22Rv1 (cell line): Measurements from ENCODE around the gene DNAH8.

ENCODE experiments used
- H3K27ac ChIP-seq: fragments of 450-650 bp; 2 replicates; pipeline ENCODE4 v1.5.1; 2017
- ZFX ChIP-seq: fragments of 450-650 bp; IDR thresholded peaks from 2 replicates; pipeline ENCODE4 v1.6.1; 2017; ENCODE audit warnings: antibody characterized with exemption, borderline replicate concordance
- TF ChIP-seq, protein P1 (sequence below): fragments of 450-650 bp; IDR thresholded peaks from 2 replicates; pipeline ENCODE4 v1.5.1; 2017; ENCODE audit warnings: mild to moderate bottlenecking

The DNAH8 gene, protein sequence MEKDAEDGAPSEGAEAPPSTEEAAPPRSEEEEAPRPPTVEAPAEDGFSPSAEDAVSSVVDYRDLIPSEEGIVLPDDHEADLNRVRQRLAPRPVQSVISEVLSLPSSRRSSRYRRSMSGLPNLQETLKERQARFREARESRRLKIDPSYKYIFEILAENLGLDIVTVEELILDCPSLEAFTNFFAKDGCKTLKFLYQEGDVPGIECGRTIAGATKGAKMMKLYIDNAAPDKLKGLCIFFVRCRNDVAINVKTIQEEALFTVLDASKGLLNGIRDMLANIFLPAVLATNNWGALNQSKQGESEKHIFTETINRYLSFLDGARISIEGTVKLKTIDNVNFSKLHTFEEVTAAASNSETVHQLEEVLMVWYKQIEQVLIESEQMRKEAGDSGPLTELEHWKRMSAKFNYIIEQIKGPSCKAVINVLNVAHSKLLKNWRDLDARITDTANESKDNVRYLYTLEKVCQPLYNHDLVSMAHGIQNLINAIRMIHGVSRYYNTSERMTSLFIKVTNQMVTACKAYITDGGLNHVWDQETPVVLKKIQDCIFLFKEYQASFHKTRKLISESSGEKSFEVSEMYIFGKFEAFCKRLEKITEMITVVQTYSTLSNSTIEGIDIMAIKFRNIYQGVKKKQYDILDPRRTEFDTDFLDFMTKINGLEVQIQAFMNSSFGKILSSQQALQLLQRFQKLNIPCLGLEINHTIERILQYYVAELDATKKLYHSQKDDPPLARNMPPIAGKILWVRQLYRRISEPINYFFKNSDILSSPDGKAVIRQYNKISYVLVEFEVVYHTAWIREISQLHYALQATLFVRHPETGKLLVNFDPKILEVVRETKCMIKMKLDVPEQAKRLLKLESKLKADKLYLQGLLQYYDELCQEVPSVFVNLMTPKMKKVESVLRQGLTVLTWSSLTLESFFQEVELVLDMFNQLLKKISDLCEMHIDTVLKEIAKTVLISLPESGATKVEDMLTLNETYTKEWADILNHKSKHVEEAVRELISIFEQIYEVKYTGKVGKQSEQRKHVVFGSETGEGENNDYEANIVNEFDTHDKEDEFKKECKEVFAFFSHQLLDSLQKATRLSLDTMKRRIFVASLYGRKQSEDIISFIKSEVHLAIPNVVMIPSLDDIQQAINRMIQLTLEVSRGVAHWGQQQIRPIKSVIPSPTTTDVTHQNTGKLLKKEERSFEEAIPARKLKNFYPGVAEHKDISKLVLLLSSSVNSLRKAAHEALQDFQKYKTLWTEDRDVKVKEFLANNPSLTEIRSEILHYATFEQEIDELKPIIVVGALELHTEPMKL (N-terminal part only)

DNA sequence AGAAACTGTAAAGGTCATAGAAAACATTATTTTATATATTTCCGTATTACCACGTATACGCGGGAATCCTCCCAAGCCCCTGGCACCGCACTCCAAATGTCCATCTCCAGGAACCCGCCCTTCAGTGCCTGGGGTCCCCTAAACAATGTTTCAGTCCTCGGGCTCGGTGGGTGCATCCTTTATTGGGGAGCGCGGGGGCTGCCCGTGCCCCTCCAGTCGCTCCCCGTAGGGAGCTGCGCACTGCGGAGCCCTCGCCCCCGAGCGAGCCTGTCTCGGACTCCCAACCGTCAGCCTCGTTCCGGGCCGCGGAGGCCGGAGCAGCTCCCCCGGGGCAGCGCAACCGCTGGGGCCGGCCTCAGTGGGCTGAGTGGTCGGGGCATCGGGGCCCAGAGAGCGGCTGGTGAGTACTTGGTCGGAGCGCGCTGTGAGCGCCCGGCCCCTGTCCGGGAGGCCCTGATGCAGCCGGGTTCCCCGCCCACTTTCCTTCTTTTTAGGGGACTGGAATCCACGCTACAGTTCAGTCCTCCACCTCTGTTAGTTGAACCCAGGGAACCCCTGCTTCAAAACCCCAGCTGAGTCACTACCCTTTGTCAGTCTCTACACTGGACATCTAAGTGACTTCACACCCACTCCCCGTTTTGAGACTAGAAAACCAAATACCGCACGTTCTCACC lies at the start of gene DNAH8:
Gene DNAH8 (plus strand): TSS at position 296 of the 674 bp plus-strand sequence. CDS start 7,499 bp downstream, outside the sequence.
- TF ChIP-seq ZFX = no peak
- TF ChIP-seq, protein P1, sequence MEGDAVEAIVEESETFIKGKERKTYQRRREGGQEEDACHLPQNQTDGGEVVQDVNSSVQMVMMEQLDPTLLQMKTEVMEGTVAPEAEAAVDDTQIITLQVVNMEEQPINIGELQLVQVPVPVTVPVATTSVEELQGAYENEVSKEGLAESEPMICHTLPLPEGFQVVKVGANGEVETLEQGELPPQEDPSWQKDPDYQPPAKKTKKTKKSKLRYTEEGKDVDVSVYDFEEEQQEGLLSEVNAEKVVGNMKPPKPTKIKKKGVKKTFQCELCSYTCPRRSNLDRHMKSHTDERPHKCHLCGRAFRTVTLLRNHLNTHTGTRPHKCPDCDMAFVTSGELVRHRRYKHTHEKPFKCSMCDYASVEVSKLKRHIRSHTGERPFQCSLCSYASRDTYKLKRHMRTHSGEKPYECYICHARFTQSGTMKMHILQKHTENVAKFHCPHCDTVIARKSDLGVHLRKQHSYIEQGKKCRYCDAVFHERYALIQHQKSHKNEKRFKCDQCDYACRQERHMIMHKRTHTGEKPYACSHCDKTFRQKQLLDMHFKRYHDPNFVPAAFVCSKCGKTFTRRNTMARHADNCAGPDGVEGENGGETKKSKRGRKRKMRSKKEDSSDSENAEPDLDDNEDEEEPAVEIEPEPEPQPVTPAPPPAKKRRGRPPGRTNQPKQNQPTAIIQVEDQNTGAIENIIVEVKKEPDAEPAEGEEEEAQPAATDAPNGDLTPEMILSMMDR = no peak
- no peak within 1 kb of the TSS for H3K27ac ChIP-seq

DNA sequence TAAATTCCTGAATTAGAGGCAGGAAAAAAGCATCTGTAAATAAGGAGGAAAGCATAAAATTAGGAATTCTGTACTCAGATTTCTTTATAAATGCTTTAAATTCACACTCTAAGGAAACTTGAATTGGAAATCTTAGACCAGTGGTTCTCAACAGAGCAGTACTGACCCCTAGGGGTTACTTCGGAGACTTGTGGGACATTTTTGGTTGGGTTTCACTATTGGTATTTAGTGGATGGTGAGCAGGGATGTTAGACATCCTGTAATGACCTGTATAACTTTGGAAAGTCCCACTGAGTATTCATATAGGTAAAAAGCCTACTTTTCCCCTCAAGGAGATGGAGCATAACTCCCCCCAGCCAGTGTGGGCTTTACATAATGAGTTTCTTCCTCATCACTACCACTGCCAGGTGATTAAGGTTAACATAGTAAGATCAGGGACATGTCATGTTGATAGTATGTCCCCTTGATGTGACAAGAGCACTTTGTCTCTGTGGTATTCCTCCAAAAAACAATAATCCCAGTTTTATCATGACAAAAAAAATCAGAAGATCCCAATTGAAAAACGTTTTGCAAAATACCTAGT lies 43.1 kb upstream of the DNAH8 start:
- TF ChIP-seq ZFX = no peak
- TF ChIP-seq, protein P1 = peak; percentile 87
- H3K27ac ChIP-seq = no peak overlapping the region

DNA sequence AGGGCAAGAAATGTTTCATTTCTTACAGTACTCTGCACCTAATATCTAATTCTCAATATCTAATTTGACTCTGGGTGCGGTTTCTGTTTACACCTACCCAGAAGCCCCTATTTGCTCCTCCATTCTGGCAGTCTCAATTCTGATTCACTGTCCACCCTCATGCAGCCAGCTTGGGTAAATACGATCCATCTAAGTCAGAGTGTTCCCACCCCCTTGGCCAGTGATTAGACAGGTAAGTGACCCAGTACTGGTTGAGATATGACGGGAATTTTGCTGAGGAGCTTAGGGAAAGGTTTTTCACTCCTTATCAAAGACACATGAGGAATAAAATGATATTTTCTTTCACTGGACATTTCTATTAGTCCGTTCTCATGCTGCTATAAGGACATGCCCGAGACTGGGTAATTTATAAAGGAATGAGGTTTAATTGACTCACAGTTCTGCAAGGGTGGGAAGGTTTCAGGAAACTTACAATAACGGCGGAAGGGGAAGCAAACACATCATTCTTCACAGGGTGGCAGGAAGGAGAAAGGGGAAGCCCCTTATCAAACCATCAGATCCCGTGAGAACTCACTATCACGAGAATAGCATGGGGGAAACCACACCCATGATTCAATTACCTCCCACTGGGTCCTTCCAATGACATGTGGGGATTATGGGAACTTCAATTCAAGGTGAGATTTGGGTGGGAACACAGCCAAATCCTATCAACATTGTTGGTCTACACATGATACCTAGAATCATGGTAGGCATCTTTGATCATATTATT lies 41.5 kb upstream of the DNAH8 start:
- H3K27ac ChIP-seq = peak overlapping the region; percentile 49
- TF ChIP-seq ZFX = no peak
- TF ChIP-seq, protein P1 = no peak

DNA sequence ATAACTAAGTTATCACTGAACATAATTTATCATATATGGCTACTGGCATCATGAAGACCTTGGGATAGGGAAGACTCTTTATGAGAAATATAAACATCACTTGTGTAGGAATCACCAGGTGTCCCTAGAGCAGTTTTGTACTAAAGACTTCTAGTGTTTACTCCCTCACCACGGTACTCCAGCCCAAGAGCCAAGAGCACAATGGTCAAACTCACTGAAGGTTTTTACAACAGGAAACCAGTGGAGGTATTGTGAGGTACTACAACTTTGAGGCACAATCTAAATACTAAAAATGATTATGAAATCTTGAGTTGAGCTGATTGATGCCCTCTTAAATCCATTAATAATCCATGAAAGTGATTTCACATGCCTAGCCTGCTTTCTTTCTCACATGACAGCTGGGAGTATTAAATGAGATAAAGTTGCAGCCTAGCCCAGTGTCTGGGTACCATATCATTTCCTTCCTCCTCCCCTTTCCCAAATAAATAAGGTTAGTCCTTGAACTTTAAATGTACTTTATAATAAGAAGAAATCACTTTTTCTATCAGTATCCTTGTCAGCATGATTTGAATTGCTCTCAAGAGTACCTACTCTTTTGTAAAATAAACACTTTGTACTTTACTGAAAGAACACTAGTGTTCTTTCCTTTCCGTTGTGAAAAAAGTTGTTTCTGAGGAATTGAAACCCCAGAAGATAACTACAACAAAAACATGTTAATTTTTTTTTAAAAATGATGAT lies 38.7 kb upstream of the DNAH8 start:
- no peak for TF ChIP-seq ZFX
- TF ChIP-seq, protein P1 = no peak
- no peak overlapping the region; the same call in 1 of the 2 replicates for H3K27ac ChIP-seq

DNA sequence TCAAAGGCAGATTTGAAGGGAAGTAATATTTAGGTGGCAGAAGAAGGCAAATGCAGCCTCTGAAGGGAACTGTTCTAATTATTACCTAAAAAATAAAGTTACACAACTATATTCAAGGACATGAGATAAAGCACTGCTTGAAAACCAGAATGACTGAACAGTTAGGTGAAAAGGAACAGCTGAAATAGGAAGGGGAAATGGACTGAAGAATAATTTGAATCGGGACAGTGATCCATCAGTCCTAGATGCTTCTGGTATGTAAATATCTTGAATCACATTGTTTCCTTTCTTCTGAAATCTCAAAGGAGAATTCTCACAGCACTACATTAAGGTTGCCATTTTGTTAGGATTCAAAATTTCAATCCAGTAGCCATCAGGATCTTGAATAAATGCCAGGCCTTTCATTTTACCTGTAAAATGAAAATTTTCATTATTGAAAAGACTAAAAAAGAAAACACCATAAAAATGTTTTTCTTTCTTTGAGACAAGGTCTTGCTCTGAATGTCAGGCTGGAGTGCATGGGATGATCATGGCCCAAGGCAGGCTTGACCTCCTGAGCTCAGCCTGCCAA lies 38.1 kb upstream of the DNAH8 start:
- no peak overlapping the region; the same call in 1 of the 2 replicates for H3K27ac ChIP-seq
- no peak for TF ChIP-seq ZFX

DNA sequence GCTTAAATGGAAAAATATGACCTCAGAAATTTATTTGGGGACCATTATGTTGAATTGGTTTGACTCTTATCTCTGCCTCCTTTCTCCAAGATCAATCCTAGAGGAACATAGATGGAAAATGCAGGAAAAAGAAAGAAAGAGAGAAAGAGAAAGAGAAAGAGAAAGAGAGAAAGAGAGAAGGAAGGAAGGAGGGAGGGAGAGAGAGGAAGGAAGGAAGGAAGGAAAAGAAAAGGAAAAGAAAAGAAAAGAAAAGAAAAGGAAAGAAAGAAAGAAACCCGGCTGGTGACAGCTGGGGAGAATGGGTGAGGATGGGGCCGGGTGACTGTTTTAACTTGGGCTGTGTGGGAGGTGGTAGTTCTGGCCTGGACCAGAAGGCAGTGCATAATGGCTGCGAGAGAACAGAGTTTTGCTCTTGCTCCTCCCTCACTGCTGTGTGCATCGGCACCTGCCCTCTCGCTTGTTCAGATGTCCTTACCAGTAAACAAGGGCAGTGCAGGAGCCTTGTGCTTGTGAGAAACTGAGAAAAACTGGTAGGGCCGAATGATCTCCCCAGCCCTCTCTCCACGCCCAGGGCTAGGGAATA lies 36.8 kb upstream of the DNAH8 start:
- no peak for TF ChIP-seq ZFX
- TF ChIP-seq, protein P1 = no peak
- H3K27ac ChIP-seq = no peak overlapping the region
